Thyroid gland (tissue), 4 donors: ENCODE measurements around the gene JAKMIP1.

ENCODE experiments used
- CTCF ChIP-seq, 6 experiments: fragments of 200-600 bp in 3 of 6; fragments of 450-650 bp in 3 of 6; sonication (generic) in 3 of 6; IDR thresholded peaks; one replicate each; pipeline ENCODE4 v1.5.1; 2016 to 2019; ENCODE audit warnings: antibody characterized with exemption in 6 of 6, mild to moderate bottlenecking in 2 of 6, inconsistent platforms in 1 of 6, moderate library complexity in 1 of 6
- POLR2A ChIP-seq, 2 donors: fragments of 450-650 bp; IDR thresholded peaks; one replicate each; pipeline ENCODE4 v1.6.1; 2017; ENCODE audit warnings: antibody characterized with exemption in 2 of 2, mild to moderate bottlenecking in 2 of 2, moderate library complexity in 1 of 2

DNA sequence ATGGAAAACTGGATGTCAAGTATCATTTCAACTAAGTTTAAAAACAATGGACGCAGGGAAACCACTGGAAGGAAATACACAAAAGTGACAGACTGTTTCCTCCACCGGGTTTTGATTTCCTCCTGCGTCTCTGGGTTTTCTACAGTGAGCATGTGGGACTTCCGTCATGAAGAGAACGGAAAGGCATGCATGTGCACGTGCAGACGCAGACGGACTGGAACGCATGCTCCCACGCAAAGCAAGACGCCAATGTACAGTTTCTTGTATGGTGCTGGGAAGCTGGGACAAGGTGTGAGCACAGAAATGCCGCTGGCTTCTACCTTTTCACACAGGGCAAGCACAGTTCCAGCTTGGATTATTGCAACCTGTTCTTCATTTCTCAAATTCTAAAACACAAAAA lies 151.8 kb downstream of the JAKMIP1 start:
- TF ChIP-seq CTCF (IDR thresholded peaks at IDR 0.05) = no peak
- TF ChIP-seq POLR2A (IDR thresholded peaks at IDR 0.05) = no peak
